Adrenal gland (tissue), 5 donors: ENCODE results near the gene OXNAD1.

Experiments used
- CTCF ChIP-seq, 6 experiments: fragments of 450-650 bp in 4 of 6; fragments of 200-600 bp in 2 of 6; sonication (generic) in 1 of 6; IDR thresholded peaks; 1 replicate in 5 of 6; 2 replicates in 1 of 6; pipeline versions ENCODE4 v1.5.1 to v1.8.0; 2016 to 2021; ENCODE audit warnings: antibody characterized with exemption in 6 of 6, mild to moderate bottlenecking in 2 of 6, moderate library complexity in 1 of 6
- POLR2A ChIP-seq, 2 donors: fragments of 450-650 bp; IDR thresholded peaks; one replicate each; pipeline ENCODE4 v1.6.1; 2017; ENCODE audit warnings: antibody characterized with exemption in 2 of 2, mild to moderate bottlenecking in 2 of 2, moderate library complexity in 1 of 2
- donor health status: DM: no; HTN: no; CAD: no.

DNA sequence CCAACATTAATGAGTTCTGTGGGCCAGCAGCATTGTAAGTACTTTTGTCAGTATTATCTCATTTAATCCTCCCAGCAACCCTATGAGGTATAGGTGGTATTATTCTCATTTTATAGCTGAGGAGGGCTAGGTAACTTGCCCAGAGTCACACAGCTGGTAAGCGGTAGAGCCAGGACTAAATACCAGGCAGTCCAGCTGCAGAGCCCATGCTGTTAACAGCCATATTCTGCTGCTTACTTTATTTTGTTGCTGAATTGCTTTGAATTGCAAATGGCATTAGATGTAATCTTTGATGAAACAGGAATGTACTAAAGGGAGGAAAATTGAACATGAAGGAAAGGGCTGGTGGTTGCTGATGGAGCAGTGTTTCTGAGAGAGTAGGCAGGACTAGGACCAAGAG is 19.6 kb downstream of the OXNAD1 start:
- TF ChIP-seq CTCF (IDR thresholded peaks at IDR 0.05), result no peak
- no peak for TF ChIP-seq POLR2A (IDR thresholded peaks at IDR 0.05)
